ENCODE measurements around the gene FRMD8.

- no peak for TF ChIP-seq CTCF (IDR thresholded peaks at IDR 0.05; ENCODE audit: control extremely low read depth in 1 of 3, insufficient read depth in 1 of 3, low read depth in 1 of 3, low read length in 3 of 3)
- no peak for TF ChIP-seq RBBP5 (IDR thresholded peaks at IDR 0.05; ENCODE audit: borderline replicate concordance, low read depth, low read length)
- no peak for TF ChIP-seq CREB1 (IDR thresholded peaks at IDR 0.05)
- TF ChIP-seq CHD1 (IDR thresholded peaks at IDR 0.05; ENCODE audit: low read depth, low read length), result no peak
- no peak for TF ChIP-seq EP300 (IDR thresholded peaks at IDR 0.05; ENCODE audit: borderline replicate concordance in 1 of 2, low read depth in 2 of 2, low read length in 2 of 2)
- TF ChIP-seq SP4 (IDR thresholded peaks at IDR 0.05; ENCODE audit: low read length), result no peak
- no peak for TF ChIP-seq POLR2A (IDR thresholded peaks at IDR 0.05; ENCODE audit: control extremely low read depth in 1 of 2, low read depth in 2 of 2, low read length in 2 of 2)
- TF ChIP-seq RFX5 (IDR thresholded peaks at IDR 0.05; ENCODE audit: borderline replicate concordance, low read depth, low read length), result no peak
Observed at GRCh38 chr11:65442842-65443331, 56.5 kb downstream of the FRMD8 start.

Measured in H1 (cell line).